ENCODE measurements around the gene ZCCHC14.
"Not testable (repeated sequence)": the region's sequence is repeated elsewhere in the genome, so short reads cannot be mapped to it uniquely, and the experiment has no call there.

ZCCHC14 gene

GRCh38 chr16:87491522-87492290 lies 1.1 kb downstream of the ZCCHC14 start:
- TF ChIP-seq POLR2AphosphoS5 (IDR thresholded peaks at IDR 0.05; ENCODE audit: low read depth) (no peak), GABPA (IDR thresholded peaks at IDR 0.05; ENCODE audit: low read depth) (no peak), REST (IDR thresholded peaks at IDR 0.05; ENCODE audit: insufficient replicate concordance, low read depth) (no peak), CTCF (IDR thresholded peaks at IDR 0.05; ENCODE audit: insufficient read depth, low read length) (no peak), SPI1 (IDR thresholded peaks at IDR 0.05; ENCODE audit: borderline replicate concordance, low read depth) (no peak)
- no peak overlapping the region for H3K27ac ChIP-seq (replicated peaks)
- DNase-seq (ENCODE audit: low read depth in 1 of 2, low spot score in 1 of 2), result no peak
- no peaks in the 10 kb centered on the region for H3K27me3 ChIP-seq (ENCODE audit: insufficient read depth, poor library complexity, severe bottlenecking)
- H3K4me3 ChIP-seq (replicated peaks; ENCODE audit: insufficient read depth, low read length), result peak overlapping the region; percentile 36

- not testable (repeated sequence) for H3K27me3 ChIP-seq (ENCODE audit: insufficient read depth, poor library complexity, severe bottlenecking); H3K27ac ChIP-seq (replicated peaks); H3K4me3 ChIP-seq (replicated peaks; ENCODE audit: insufficient read depth, low read length); DNase-seq (ENCODE audit: low read depth in 1 of 2, low spot score in 1 of 2)
These were observed 1.9 kb downstream of the ZCCHC14 start for GRCh38 chr16:87490799-87491521.

GRCh38 chr16:87490096-87490798 lies 2.6 kb downstream of the ZCCHC14 start:
- Histone ChIP-seq H3K27ac (replicated peaks) (no peak overlapping the region), H3K27me3 (ENCODE audit: insufficient read depth, poor library complexity, severe bottlenecking) (no peaks in the 10 kb centered on the region), H3K4me3 (replicated peaks; ENCODE audit: insufficient read depth, low read length) (no peak overlapping the region; the same call in 1 of the 2 replicates)
- no peak for DNase-seq (ENCODE audit: low read depth in 1 of 2, low spot score in 1 of 2)
- TF ChIP-seq GABPA (IDR thresholded peaks at IDR 0.05; ENCODE audit: low read depth) (no peak), SPI1 (IDR thresholded peaks at IDR 0.05; ENCODE audit: borderline replicate concordance, low read depth) (no peak), POLR2AphosphoS5 (IDR thresholded peaks at IDR 0.05; ENCODE audit: low read depth) (no peak), CTCF (IDR thresholded peaks at IDR 0.05; ENCODE audit: insufficient read depth, low read length) (no peak), REST (IDR thresholded peaks at IDR 0.05; ENCODE audit: insufficient replicate concordance, low read depth) (no peak)

GRCh38 chr16:87489434-87490045 lies 3.3 kb downstream of the ZCCHC14 start:
- Histone ChIP-seq H3K4me3 (replicated peaks; ENCODE audit: insufficient read depth, low read length) (no peak overlapping the region), H3K27me3 (ENCODE audit: insufficient read depth, poor library complexity, severe bottlenecking) (no peaks in the 10 kb centered on the region), H3K27ac (replicated peaks) (no peak overlapping the region)
- TF ChIP-seq GABPA (IDR thresholded peaks at IDR 0.05; ENCODE audit: low read depth) (no peak), CTCF (IDR thresholded peaks at IDR 0.05; ENCODE audit: insufficient read depth, low read length) (no peak)
- DNase-seq (ENCODE audit: low read depth in 1 of 2, low spot score in 1 of 2), result no peak

GRCh38 chr16:87488960-87489359 lies 3.9 kb downstream of the ZCCHC14 start:
- H3K27ac ChIP-seq (replicated peaks); H3K27me3 ChIP-seq (ENCODE audit: insufficient read depth, poor library complexity, severe bottlenecking); H3K4me3 ChIP-seq (replicated peaks; ENCODE audit: insufficient read depth, low read length); DNase-seq (ENCODE audit: low read depth in 1 of 2, low spot score in 1 of 2): not testable (repeated sequence)
